HEK293 (cell line): ENCODE measurements around the gene DPYD.

Experiments
- CTCF ChIA-PET: fragments of 350-600 bp; formaldehyde crosslinking; extraction: SDS; loops from one replicate; lab custom pipeline; 2021; ENCODE audit warnings: antibody characterized with exemption; lab: Yijun Ruan, JAX
- POLR2A ChIA-PET: fragments of 300-600 bp; formaldehyde crosslinking; extraction: SDS; loops from one replicate; lab custom pipeline; 2020; ENCODE audit warnings: antibody characterized with exemption, inconsistent platforms; lab: Yijun Ruan, JAX
- H3K27ac ChIP-seq: fragments of 200-500 bp; sonication (Bioruptor generic); 2 replicates; pipeline ENCODE4 v1.5.1; 2014; ENCODE audit warnings: low read depth, low read length, control low read depth, inconsistent platforms; ENCODE audit errors: extremely low read depth
- H3K36me3 ChIP-seq, 2 experiments: fragments of 200-500 bp in 1 of 2; sonication (Bioruptor generic) in 1 of 2; 1 replicate in 1 of 2; 2 replicates in 1 of 2; pipeline ENCODE4 v1.5.1; 2014 to 2017; ENCODE audit warnings: inconsistent platforms in 2 of 2, low read length in 2 of 2; ENCODE audit not compliant: control insufficient read depth in 2 of 2, insufficient read depth in 1 of 2
- H3K4me1 ChIP-seq: fragments of 200-500 bp; sonication (Bioruptor generic); 2 replicates; pipeline ENCODE4 v1.5.1; 2014; ENCODE audit warnings: mild to moderate bottlenecking, low read length, inconsistent platforms; ENCODE audit not compliant: control insufficient read depth, insufficient read depth
- H3K4me3 ChIP-seq: 2 replicates; pipeline ENCODE4 v1.5.1; 2011; ENCODE audit warnings: low read depth, mild to moderate bottlenecking, control low read depth, low read length, moderate library complexity
- H3K9me3 ChIP-seq: fragments of 200-500 bp; sonication (Bioruptor generic); 2 replicates; pipeline ENCODE4 v1.5.1; 2014; ENCODE audit warnings: low read depth, low read length, inconsistent platforms; ENCODE audit not compliant: control insufficient read depth, insufficient read depth
- BCL11A ChIP-seq: fragments of 450-650 bp; formaldehyde crosslinking; IDR thresholded peaks from 2 replicates; pipeline ENCODE4 v1.5.1; 2016; ENCODE audit warnings: low read depth, missing biosample characterization, missing genetic modification characterization
- GFI1B ChIP-seq: fragments of 450-650 bp; formaldehyde crosslinking; IDR thresholded peaks from 2 replicates; pipeline ENCODE4 v1.5.1; 2016; ENCODE audit warnings: missing biosample characterization, missing genetic modification characterization
- GLIS1 ChIP-seq: fragments of 450-650 bp; formaldehyde crosslinking; IDR thresholded peaks from 2 replicates; pipeline ENCODE4 v1.5.1; 2016; ENCODE audit warnings: missing biosample characterization, missing genetic modification characterization
- TRIM28 ChIP-seq: IDR thresholded peaks from 2 replicates; pipeline ENCODE4 v1.6.1; 2011; ENCODE audit warnings: low read length, control low read depth, borderline replicate concordance
- ZNF10 ChIP-seq: fragments of 450-650 bp; formaldehyde crosslinking; IDR thresholded peaks from 2 replicates; pipeline ENCODE4 v1.5.1; 2017; ENCODE audit warnings: missing biosample characterization, missing genetic modification characterization
- ZNF138 ChIP-seq: fragments of 450-650 bp; formaldehyde crosslinking; IDR thresholded peaks from 2 replicates; pipeline ENCODE4 v1.5.1; 2016; ENCODE audit warnings: missing biosample characterization, missing genetic modification characterization, borderline replicate concordance
- ZNF146 ChIP-seq: fragments of 450-650 bp; formaldehyde crosslinking; IDR thresholded peaks from 2 replicates; pipeline ENCODE4 v1.5.1; 2016; ENCODE audit warnings: missing biosample characterization, missing genetic modification characterization
- ZNF311 ChIP-seq: fragments of 450-650 bp; formaldehyde crosslinking; IDR thresholded peaks from 2 replicates; pipeline ENCODE4 v1.5.1; 2017; ENCODE audit warnings: missing biosample characterization, missing genetic modification characterization, borderline replicate concordance
- ZNF324 ChIP-seq: fragments of 450-650 bp; formaldehyde crosslinking; IDR thresholded peaks from 2 replicates; pipeline ENCODE4 v1.5.1; 2016; ENCODE audit warnings: missing biosample characterization, missing genetic modification characterization
- ZNF48 ChIP-seq: fragments of 450-650 bp; formaldehyde crosslinking; IDR thresholded peaks from 2 replicates; pipeline ENCODE4 v1.5.1; 2016; ENCODE audit warnings: missing biosample characterization, missing genetic modification characterization
- ZNF501 ChIP-seq: fragments of 450-650 bp; formaldehyde crosslinking; IDR thresholded peaks from 2 replicates; pipeline ENCODE4 v1.5.1; 2016; ENCODE audit warnings: missing biosample characterization, missing genetic modification characterization
- ZNF510 ChIP-seq: fragments of 450-650 bp; formaldehyde crosslinking; IDR thresholded peaks from 2 replicates; pipeline ENCODE4 v1.5.1; 2018; ENCODE audit warnings: mild to moderate bottlenecking, missing genetic modification characterization, missing biosample characterization; ENCODE audit not compliant: insufficient replicate concordance
- ZNF548 ChIP-seq: fragments of 450-650 bp; formaldehyde crosslinking; IDR thresholded peaks from 2 replicates; pipeline ENCODE4 v1.5.1; 2016; ENCODE audit warnings: missing biosample characterization, missing genetic modification characterization
- ZNF549 ChIP-seq: fragments of 450-650 bp; IDR thresholded peaks from 2 replicates; pipeline ENCODE4 v1.5.1; 2018; ENCODE audit warnings: missing biosample characterization, missing genetic modification characterization, mild to moderate bottlenecking, inconsistent platforms, moderate library complexity
- ZNF626 ChIP-seq: fragments of 450-650 bp; sonication (Bioruptor Pico); formaldehyde crosslinking; IDR thresholded peaks from 2 replicates; pipeline ENCODE4 v1.5.1; 2018; ENCODE audit warnings: missing biosample characterization, missing genetic modification characterization, inconsistent platforms
- ZNF76 ChIP-seq: fragments of 450-650 bp; formaldehyde crosslinking; IDR thresholded peaks from 2 replicates; pipeline ENCODE4; 2016; ENCODE audit warnings: low read depth, missing biosample characterization, missing genetic modification characterization, borderline replicate concordance
- ZNF768 ChIP-seq: fragments of 450-650 bp; formaldehyde crosslinking; IDR thresholded peaks from 2 replicates; pipeline ENCODE4 v1.5.1; 2018; ENCODE audit warnings: missing biosample characterization, mild to moderate bottlenecking, missing genetic modification characterization
- ZNF791 ChIP-seq: fragments of 450-650 bp; formaldehyde crosslinking; IDR thresholded peaks from 2 replicates; pipeline ENCODE4 v1.5.1; 2016; ENCODE audit warnings: missing biosample characterization, missing genetic modification characterization
- ZNF837 ChIP-seq: fragments of 450-650 bp; formaldehyde crosslinking; IDR thresholded peaks from 2 replicates; pipeline ENCODE4 v1.5.1; 2016; ENCODE audit warnings: missing biosample characterization, missing genetic modification characterization
- TF ChIP-seq, protein P1 (sequence below): fragments of 450-650 bp; formaldehyde crosslinking; IDR thresholded peaks from 2 replicates; pipeline ENCODE4 v1.5.1; 2016; ENCODE audit warnings: missing biosample characterization, missing genetic modification characterization
- TF ChIP-seq, protein P2 (sequence below): fragments of 450-650 bp; formaldehyde crosslinking; IDR thresholded peaks from 2 replicates; pipeline ENCODE4 v1.5.1; 2016; ENCODE audit warnings: missing biosample characterization, missing genetic modification characterization, borderline replicate concordance
- TF ChIP-seq, protein P3 (sequence below): fragments of 450-650 bp; formaldehyde crosslinking; IDR thresholded peaks from 2 replicates; pipeline ENCODE4; 2016; ENCODE audit warnings: missing biosample characterization, missing genetic modification characterization
- TF ChIP-seq, protein P4 (sequence below): fragments of 450-650 bp; formaldehyde crosslinking; conservative IDR thresholded peaks from 2 replicates; pipeline ENCODE4 v1.5.1; 2016; ENCODE audit warnings: low read depth, missing biosample characterization, missing genetic modification characterization
- TF ChIP-seq, protein P5 (sequence below): fragments of 450-650 bp; formaldehyde crosslinking; IDR thresholded peaks from 2 replicates; pipeline ENCODE4 v1.5.1; 2016; ENCODE audit warnings: missing biosample characterization, missing genetic modification characterization

DPYD gene

DNA sequence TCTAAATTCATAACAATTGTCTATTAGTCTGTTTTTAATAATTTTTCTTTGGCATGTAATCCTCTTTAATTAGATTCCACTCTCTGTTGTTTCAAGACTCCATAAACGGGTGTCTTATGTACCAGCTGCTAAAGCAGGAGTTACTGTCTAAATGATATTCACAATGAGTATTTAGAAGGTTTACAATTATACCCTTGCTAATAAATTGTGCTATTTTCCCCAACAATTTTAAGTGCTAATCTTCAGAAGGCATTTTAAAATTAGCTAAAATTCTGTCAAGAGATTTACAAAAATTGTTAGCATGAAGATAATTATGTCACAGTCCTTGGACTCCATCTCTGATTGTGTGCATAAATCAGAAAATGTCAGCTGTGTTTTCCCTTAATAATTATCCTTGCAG is 83.7 kb downstream of the DPYD start:
- POLR2A ChIA-PET = no interaction called here
- CTCF ChIA-PET = interaction anchor here (0.7 kb wide), 1 partner anchor 51 kb away, joined by 3 read pairs; no protein-coding TSS in a partner anchor
- TF ChIP-seq, protein P1, sequence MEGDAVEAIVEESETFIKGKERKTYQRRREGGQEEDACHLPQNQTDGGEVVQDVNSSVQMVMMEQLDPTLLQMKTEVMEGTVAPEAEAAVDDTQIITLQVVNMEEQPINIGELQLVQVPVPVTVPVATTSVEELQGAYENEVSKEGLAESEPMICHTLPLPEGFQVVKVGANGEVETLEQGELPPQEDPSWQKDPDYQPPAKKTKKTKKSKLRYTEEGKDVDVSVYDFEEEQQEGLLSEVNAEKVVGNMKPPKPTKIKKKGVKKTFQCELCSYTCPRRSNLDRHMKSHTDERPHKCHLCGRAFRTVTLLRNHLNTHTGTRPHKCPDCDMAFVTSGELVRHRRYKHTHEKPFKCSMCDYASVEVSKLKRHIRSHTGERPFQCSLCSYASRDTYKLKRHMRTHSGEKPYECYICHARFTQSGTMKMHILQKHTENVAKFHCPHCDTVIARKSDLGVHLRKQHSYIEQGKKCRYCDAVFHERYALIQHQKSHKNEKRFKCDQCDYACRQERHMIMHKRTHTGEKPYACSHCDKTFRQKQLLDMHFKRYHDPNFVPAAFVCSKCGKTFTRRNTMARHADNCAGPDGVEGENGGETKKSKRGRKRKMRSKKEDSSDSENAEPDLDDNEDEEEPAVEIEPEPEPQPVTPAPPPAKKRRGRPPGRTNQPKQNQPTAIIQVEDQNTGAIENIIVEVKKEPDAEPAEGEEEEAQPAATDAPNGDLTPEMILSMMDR (tag by site-specific recombination) = no peak
- TF ChIP-seq ZNF791 (tag by site-specific recombination) (no peak), TRIM28 (no peak), ZNF324 (tag by site-specific recombination) (no peak), ZNF501 (tag by site-specific recombination) (no peak), GFI1B (tag by site-specific recombination) (no peak), ZNF311 (tag by site-specific recombination) (no peak), ZNF510 (tag by site-specific recombination) (no peak), BCL11A (tag by site-specific recombination) (no peak), ZNF76 (tag by site-specific recombination) (no peak)
- TF ChIP-seq, protein P2, sequence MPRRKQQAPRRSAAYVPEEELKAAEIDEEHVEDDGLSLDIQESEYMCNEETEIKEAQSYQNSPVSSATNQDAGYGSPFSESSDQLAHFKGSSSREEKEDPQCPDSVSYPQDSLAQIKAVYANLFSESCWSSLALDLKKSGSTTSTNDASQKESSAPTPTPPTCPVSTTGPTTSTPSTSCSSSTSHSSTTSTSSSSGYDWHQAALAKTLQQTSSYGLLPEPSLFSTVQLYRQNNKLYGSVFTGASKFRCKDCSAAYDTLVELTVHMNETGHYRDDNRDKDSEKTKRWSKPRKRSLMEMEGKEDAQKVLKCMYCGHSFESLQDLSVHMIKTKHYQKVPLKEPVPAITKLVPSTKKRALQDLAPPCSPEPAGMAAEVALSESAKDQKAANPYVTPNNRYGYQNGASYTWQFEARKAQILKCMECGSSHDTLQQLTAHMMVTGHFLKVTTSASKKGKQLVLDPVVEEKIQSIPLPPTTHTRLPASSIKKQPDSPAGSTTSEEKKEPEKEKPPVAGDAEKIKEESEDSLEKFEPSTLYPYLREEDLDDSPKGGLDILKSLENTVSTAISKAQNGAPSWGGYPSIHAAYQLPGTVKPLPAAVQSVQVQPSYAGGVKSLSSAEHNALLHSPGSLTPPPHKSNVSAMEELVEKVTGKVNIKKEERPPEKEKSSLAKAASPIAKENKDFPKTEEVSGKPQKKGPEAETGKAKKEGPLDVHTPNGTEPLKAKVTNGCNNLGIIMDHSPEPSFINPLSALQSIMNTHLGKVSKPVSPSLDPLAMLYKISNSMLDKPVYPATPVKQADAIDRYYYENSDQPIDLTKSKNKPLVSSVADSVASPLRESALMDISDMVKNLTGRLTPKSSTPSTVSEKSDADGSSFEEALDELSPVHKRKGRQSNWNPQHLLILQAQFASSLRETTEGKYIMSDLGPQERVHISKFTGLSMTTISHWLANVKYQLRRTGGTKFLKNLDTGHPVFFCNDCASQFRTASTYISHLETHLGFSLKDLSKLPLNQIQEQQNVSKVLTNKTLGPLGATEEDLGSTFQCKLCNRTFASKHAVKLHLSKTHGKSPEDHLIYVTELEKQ (tag by site-specific recombination) = no peak
- TF ChIP-seq, protein P3, sequence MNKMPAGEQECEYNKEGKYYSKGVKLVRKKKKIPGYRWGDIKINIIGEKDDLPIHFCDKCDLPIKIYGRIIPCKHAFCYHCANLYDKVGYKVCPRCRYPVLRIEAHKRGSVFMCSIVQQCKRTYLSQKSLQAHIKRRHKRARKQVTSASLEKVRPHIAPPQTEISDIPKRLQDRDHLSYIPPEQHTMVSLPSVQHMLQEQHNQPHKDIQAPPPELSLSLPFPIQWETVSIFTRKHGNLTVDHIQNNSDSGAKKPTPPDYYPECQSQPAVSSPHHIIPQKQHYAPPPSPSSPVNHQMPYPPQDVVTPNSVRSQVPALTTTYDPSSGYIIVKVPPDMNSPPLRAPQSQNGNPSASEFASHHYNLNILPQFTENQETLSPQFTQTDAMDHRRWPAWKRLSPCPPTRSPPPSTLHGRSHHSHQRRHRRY = no peak
- TF ChIP-seq, protein P4, sequence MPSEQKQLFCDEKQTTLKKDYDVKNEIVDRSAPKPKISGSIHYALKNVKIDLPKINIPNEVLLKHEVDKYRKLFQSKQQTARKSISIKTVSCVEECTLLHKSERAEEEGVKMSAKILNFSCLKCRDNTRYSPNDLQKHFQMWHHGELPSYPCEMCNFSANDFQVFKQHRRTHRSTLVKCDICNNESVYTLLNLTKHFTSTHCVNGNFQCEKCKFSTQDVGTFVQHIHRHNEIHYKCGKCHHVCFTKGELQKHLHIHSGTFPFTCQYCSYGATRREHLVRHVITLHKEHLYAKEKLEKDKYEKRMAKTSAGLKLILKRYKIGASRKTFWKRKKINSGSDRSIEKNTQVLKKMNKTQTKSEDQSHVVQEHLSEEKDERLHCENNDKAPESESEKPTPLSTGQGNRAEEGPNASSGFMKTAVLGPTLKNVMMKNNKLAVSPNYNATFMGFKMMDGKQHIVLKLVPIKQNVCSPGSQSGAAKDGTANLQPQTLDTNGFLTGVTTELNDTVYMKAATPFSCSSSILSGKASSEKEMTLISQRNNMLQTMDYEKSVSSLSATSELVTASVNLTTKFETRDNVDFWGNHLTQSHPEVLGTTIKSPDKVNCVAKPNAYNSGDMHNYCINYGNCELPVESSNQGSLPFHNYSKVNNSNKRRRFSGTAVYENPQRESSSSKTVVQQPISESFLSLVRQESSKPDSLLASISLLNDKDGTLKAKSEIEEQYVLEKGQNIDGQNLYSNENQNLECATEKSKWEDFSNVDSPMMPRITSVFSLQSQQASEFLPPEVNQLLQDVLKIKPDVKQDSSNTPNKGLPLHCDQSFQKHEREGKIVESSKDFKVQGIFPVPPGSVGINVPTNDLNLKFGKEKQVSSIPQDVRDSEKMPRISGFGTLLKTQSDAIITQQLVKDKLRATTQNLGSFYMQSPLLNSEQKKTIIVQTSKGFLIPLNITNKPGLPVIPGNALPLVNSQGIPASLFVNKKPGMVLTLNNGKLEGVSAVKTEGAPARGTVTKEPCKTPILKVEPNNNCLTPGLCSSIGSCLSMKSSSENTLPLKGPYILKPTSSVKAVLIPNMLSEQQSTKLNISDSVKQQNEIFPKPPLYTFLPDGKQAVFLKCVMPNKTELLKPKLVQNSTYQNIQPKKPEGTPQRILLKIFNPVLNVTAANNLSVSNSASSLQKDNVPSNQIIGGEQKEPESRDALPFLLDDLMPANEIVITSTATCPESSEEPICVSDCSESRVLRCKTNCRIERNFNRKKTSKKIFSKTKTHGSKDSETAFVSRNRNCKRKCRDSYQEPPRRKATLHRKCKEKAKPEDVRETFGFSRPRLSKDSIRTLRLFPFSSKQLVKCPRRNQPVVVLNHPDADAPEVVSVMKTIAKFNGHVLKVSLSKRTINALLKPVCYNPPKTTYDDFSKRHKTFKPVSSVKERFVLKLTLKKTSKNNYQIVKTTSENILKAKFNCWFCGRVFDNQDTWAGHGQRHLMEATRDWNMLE (tag by site-specific recombination) = no peak
- Histone ChIP-seq H3K36me3 (no peaks in the 10 kb centered on the region), H3K4me3 (no peak overlapping the region), H3K4me1 (peaks cover 2% of the 10 kb centered on the region; the same call in 1 of the 2 replicates), H3K9me3 (no peaks in the 10 kb centered on the region), H3K27ac (no peak overlapping the region)

DNA sequence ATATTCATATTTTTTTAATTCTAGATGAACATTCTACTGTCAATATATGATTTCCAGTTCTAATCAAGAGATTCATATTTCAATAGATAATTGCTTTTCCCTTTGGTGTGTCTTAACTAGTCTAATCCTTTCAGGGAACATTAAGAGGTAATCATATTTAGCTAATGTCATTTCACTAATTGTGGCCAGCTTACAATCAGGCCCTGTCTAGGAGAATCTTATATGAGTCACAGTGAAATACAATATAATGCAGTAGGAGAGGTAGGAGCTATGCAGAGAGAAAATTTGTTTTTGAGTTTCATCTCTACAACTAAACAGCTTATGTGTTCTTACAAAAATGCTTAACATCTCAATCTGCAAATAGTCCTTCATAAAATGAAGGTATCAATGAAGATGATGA is 85.9 kb downstream of the DPYD start:
- Histone ChIP-seq H3K9me3 (no peaks in the 10 kb centered on the region), H3K4me3 (no peak overlapping the region), H3K27ac (no peak overlapping the region), H3K4me1 (peaks cover 7% of the 10 kb centered on the region; the same call in 1 of the 2 replicates), H3K36me3 (no peaks in the 10 kb centered on the region)
- CTCF ChIA-PET = interaction anchor here (0.8 kb wide), 1 partner anchor 216 kb away, joined by 4 read pairs; no protein-coding TSS in a partner anchor
- POLR2A ChIA-PET = no interaction called here
- TF ChIP-seq ZNF10 (tag by site-specific recombination) (no peak), GLIS1 (tag by site-specific recombination) (no peak), ZNF768 (no peak), ZNF146 (tag by site-specific recombination) (no peak), ZNF626 (no peak), ZNF138 (tag by site-specific recombination) (no peak), ZNF48 (tag by site-specific recombination) (no peak), ZNF549 (tag by site-specific recombination) (no peak), ZNF548 (tag by site-specific recombination) (no peak), ZNF837 (tag by site-specific recombination) (no peak)
- TF ChIP-seq, protein P5, sequence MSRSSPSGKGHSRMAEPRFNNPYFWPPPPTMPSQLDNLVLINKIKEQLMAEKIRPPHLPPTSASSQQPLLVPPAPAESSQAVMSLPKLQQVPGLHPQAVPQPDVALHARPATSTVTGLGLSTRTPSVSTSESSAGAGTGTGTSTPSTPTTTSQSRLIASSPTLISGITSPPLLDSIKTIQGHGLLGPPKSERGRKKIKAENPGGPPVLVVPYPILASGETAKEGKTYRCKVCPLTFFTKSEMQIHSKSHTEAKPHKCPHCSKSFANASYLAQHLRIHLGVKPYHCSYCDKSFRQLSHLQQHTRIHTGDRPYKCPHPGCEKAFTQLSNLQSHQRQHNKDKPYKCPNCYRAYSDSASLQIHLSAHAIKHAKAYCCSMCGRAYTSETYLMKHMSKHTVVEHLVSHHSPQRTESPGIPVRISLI (tag by site-specific recombination) = no peak
